Keratinocyte (primary cell): ENCODE results near the gene DRP2.

Source experiments
- CTCF ChIP-seq, 3 experiments: IDR thresholded peaks in 1 of 3; conservative IDR thresholded peaks in 1 of 3; optimal IDR thresholded peaks in 1 of 3; 2 replicates in 2 of 3; 3 replicates in 1 of 3; pipeline versions ENCODE3 to v1.5.1; 2011; ENCODE audit warnings: low read length in 3 of 3, mild to moderate bottlenecking in 3 of 3, moderate library complexity in 2 of 3, control low read depth in 1 of 3, inconsistent platforms in 1 of 3; ENCODE audit not compliant: insufficient read depth in 2 of 3; ENCODE audit errors: extremely low read depth in 1 of 3
- EZH2 ChIP-seq: IDR thresholded peaks from one replicate; pipeline ENCODE4 v1.6.1; 2012; ENCODE audit warnings: inconsistent platforms, mild to moderate bottlenecking, low read length, moderate library complexity

- TF ChIP-seq CTCF (optimal IDR thresholded peaks at IDR 0.05 in 1 of 3, IDR thresholded peaks at IDR 0.05 in 1 of 3, conservative IDR thresholded peaks at IDR 0.05 in 1 of 3; ENCODE audit: extremely low read depth in 1 of 3, insufficient read depth in 2 of 3, low read length in 3 of 3) (no peak), EZH2 (no peak)
Measured at GRCh38 chrX:101219864-101220346, 319 bp downstream of the DRP2 start.
